HCT116 (cell line): ENCODE measurements around the gene CSAD. TPM values are rescaled to one million over a fixed set of nuclear protein-coding genes. Genes with fewer than 3 reads are reported as not detected.

Experiments used
- ATAC-seq: fragments of 200-7000 bp; cut with Tn5 transposase; 2 replicates; pipeline ENCODE4 v1.9.1; 2020; ENCODE audit warnings: mild to moderate bottlenecking, moderate library complexity
- BruUV-seq: library from RNA; stranded (reverse); fragments of 400-500 nt; replicated peaks from 2 replicates; lab custom pipeline; 2021; lab: Mats Ljungman, UMichigan
- CTCF ChIA-PET: fragments of 300-600 bp; sonication (Branson Sonifier 250); formaldehyde crosslinking; loops from one replicate; lab custom pipeline; 2021; ENCODE audit warnings: antibody characterized with exemption; lab: Charles Lee
- POLR2A ChIA-PET: fragments of 300-600, 350-600 bp; sonication (Branson Sonifier 250); formaldehyde crosslinking; loops from one replicate; lab custom pipeline; 2021; ENCODE audit warnings: antibody characterized with exemption; lab: Charles Lee
- RAD21 ChIA-PET, 2 experiments: fragments of 300-600 bp; sonication (Branson Sonifier 250); formaldehyde crosslinking; loops; one replicate each; lab custom pipeline; 2023; ENCODE audit warnings: low total read pairs in 2 of 2; ENCODE audit not compliant: uncharacterized antibody in 2 of 2, unreplicated experiment in 2 of 2, low non-redundant PET in 1 of 2; lab: Charles Lee
- DNase-seq: peaks from one replicate; pipeline ENCODE4 v3.0.0-alpha.2; 2010; ENCODE audit warnings: low read depth, low spot score
- H2AFZ ChIP-seq: fragments of 200-600 bp; shearing (Covaris generic), sonication (generic); 2 replicates; pipeline ENCODE4 v1.6.1; 2017; ENCODE audit warnings: low read depth, mixed run types, mixed read lengths, antibody characterized with exemption, low read length; ENCODE audit not compliant: poor library complexity, severe bottlenecking
- H3K27ac ChIP-seq: 2 replicates; pipeline ENCODE4 v1.5.1; 2012; ENCODE audit warnings: low read depth, low read length
- H3K27me3 ChIP-seq: fragments of 200-600 bp; sonication (generic); 2 replicates; pipeline ENCODE4 v1.6.1; 2016; ENCODE audit warnings: mixed run types, low read length, mixed read lengths; ENCODE audit not compliant: insufficient read depth
- H3K36me3 ChIP-seq, 2 experiments: fragments of 200-500 bp in 1 of 2; fragments of 200-600 bp in 1 of 2; sonication (Bioruptor generic) in 1 of 2; sonication (generic) in 1 of 2; 2 replicates each; pipeline versions ENCODE4 v1.5.1 to v1.6.1; 2014 to 2016; ENCODE audit warnings: low read length in 2 of 2, inconsistent platforms in 1 of 2, mixed read lengths in 1 of 2, mixed run types in 1 of 2; ENCODE audit not compliant: insufficient read depth in 2 of 2, control insufficient read depth in 1 of 2
- H3K4me1 ChIP-seq, 2 experiments: fragments of 200-600 bp in 1 of 2; sonication (generic) in 1 of 2; 2 replicates each; pipeline versions ENCODE4 v1.5.1 to v1.6.1; 2012 to 2017; ENCODE audit warnings: low read length in 2 of 2, inconsistent platforms in 1 of 2, mild to moderate bottlenecking in 1 of 2, mixed read lengths in 1 of 2, mixed run types in 1 of 2, moderate library complexity in 1 of 2; ENCODE audit not compliant: insufficient read depth in 2 of 2, control insufficient read depth in 1 of 2
- H3K4me2 ChIP-seq: fragments of 200-600 bp; sonication (generic); 2 replicates; pipeline ENCODE4 v1.6.1; 2017; ENCODE audit warnings: mixed run types, low read length, mixed read lengths
- H3K4me3 ChIP-seq, 2 experiments: fragments of 200-600 bp in 1 of 2; sonication (generic) in 1 of 2; replicated peaks in 1 of 2; 2 replicates each; pipeline ENCODE4 v1.5.1; 2011 to 2016; ENCODE audit warnings: low read length in 2 of 2, control low read depth in 1 of 2, low read depth in 1 of 2, mild to moderate bottlenecking in 1 of 2, mixed read lengths in 1 of 2, mixed run types in 1 of 2
- H3K79me2 ChIP-seq: fragments of 200-600 bp; sonication (generic); 2 replicates; pipeline ENCODE4 v1.6.1; 2017; ENCODE audit warnings: mild to moderate bottlenecking, mixed run types, low read length, moderate library complexity, mixed read lengths; ENCODE audit not compliant: insufficient read depth
- H3K9ac ChIP-seq: fragments of 200-600 bp; sonication (generic); 2 replicates; pipeline ENCODE4 v1.6.1; 2016; ENCODE audit warnings: low read length, mixed read lengths
- H3K9me2 ChIP-seq: fragments of 200-600 bp; sonication (generic), shearing (Covaris generic); 2 replicates; pipeline ENCODE4 v1.6.1; 2017; ENCODE audit warnings: mixed run types, mild to moderate bottlenecking, moderate library complexity; ENCODE audit not compliant: insufficient read depth
- H3K9me3 ChIP-seq, 2 experiments: fragments of 200-500 bp in 1 of 2; fragments of 200-600 bp in 1 of 2; sonication (Bioruptor generic) in 1 of 2; sonication (generic) in 1 of 2; 2 replicates each; pipeline ENCODE4 v1.6.1; 2014 to 2017; ENCODE audit warnings: low read length in 2 of 2, mixed read lengths in 2 of 2, inconsistent platforms in 1 of 2, low read depth in 1 of 2, mild to moderate bottlenecking in 1 of 2, mixed run types in 1 of 2, moderate library complexity in 1 of 2; ENCODE audit not compliant: control insufficient read depth in 1 of 2, insufficient read depth in 1 of 2
- H4K20me1 ChIP-seq: fragments of 200-600 bp; sonication (generic), shearing (Covaris generic); 2 replicates; pipeline ENCODE4 v1.6.1; 2017; ENCODE audit warnings: mixed run types, mild to moderate bottlenecking, moderate library complexity; ENCODE audit not compliant: insufficient read depth
- CBX3 ChIP-seq: IDR thresholded peaks from 2 replicates; pipeline ENCODE4 v1.6.1; 2012; ENCODE audit warnings: low read depth
- CEBPB ChIP-seq: IDR thresholded peaks from 2 replicates; pipeline ENCODE4 v1.6.1; 2012; ENCODE audit warnings: low read depth
- EGR1 ChIP-seq: IDR thresholded peaks from 2 replicates; pipeline ENCODE4 v1.6.1; 2012; ENCODE audit warnings: low read depth
- EZH2 ChIP-seq: fragments of 200-600 bp; sonication (generic); IDR thresholded peaks from 2 replicates; pipeline ENCODE4 v1.6.1; 2017; ENCODE audit warnings: antibody characterized with exemption, mixed run types
- FOSL1 ChIP-seq: IDR thresholded peaks from 2 replicates; pipeline ENCODE4 v1.6.1; 2012; ENCODE audit warnings: low read depth
- JUND ChIP-seq: IDR thresholded peaks from 2 replicates; pipeline ENCODE4 v1.6.1; 2012
- POLR2A ChIP-seq: IDR thresholded peaks from 2 replicates; pipeline ENCODE4 v1.7.0; 2011; ENCODE audit warnings: borderline replicate concordance; ENCODE audit not compliant: insufficient read depth, insufficient read length; ENCODE audit errors: extremely low read depth
- RAD21 ChIP-seq: IDR thresholded peaks from 2 replicates; pipeline ENCODE4 v1.6.1; 2012; ENCODE audit warnings: low read depth, mild to moderate bottlenecking
- intact Hi-C: fragments of 100-400 bp; cut with micrococcal nuclease; formaldehyde crosslinking; loops from 2 replicates; pipeline ENCODE4 v1.10.0; 2022
- total RNA-seq: library from RNA; stranded (reverse); gene quantifications from one replicate; pipeline ENCODE4 v1.2.1, GENCODE V29; 2021; ENCODE audit not compliant: unreplicated experiment
- TF ChIP-seq, protein P1 (sequence below), 3 experiments: fragments of 200-600 bp in 1 of 3; sonication (generic) in 1 of 3; IDR thresholded peaks in 2 of 3; conservative IDR thresholded peaks in 1 of 3; 2 replicates each; pipeline ENCODE4 v1.5.1; 2012 to 2017; ENCODE audit warnings: low read depth in 2 of 3, low read length in 2 of 3, antibody characterized with exemption in 1 of 3, borderline replicate concordance in 1 of 3, control low read depth in 1 of 3, mild to moderate bottlenecking in 1 of 3, mixed read lengths in 1 of 3, mixed run types in 1 of 3, moderate library complexity in 1 of 3; ENCODE audit not compliant: insufficient read depth in 1 of 3
- TF ChIP-seq, protein P2 (sequence below): IDR thresholded peaks from 2 replicates; pipeline ENCODE4 v1.6.1; 2012

Gene CSAD
- total RNA-seq, 1 experiment from 2014 or later = 20.3 TPM

DNA sequence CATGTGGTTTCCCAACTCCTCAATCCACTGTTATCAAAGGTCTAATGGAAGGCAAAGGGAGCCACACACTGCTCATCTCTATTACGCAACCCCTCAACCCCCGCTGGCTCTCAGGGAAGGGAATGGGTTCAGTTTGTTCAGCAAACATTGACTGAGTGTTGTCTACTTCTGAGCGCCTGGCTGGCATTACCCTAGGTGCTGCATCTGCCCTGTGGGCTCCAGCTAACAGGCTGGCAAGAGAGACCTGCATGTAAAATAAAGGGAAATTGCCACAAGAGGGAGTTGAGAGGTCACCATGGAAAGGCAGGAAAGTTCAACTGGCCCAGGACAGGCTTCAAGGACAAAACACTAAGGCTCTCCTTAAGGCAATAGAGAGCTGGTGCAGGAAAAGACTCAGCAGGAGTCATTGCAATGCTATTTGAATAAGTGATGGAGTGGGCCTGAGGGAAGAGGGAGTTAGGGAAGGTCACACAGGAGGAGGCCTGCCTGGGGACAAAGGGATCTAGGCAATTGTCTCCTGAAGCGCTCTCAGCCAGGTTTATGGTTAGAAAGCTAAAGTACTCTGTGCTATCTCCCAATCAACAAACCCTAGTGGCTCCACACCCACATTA lies 5.7 kb downstream of the CSAD start:
- DNase-seq = no peak
- BruUV-seq = no TSS peak
- no peaks in the 10 kb centered on the region for H3K36me3 ChIP-seq
- ChIA-PET CTCF (interaction anchor here (1.1 to 1.8 kb wide), 3 partner anchors 10 to 109 kb away, joined by 3 to 5 read pairs (median 5); no protein-coding TSS in a partner anchor), RAD21 (interaction anchor here in 1 of 2 experiments (1.1 kb wide), 1 partner anchor 23 kb away, joined by 3 read pairs; no protein-coding TSS in a partner anchor), POLR2A (no interaction called here)
- H3K9me3 ChIP-seq = no peaks in the 10 kb centered on the region
- TF ChIP-seq, protein P1, sequence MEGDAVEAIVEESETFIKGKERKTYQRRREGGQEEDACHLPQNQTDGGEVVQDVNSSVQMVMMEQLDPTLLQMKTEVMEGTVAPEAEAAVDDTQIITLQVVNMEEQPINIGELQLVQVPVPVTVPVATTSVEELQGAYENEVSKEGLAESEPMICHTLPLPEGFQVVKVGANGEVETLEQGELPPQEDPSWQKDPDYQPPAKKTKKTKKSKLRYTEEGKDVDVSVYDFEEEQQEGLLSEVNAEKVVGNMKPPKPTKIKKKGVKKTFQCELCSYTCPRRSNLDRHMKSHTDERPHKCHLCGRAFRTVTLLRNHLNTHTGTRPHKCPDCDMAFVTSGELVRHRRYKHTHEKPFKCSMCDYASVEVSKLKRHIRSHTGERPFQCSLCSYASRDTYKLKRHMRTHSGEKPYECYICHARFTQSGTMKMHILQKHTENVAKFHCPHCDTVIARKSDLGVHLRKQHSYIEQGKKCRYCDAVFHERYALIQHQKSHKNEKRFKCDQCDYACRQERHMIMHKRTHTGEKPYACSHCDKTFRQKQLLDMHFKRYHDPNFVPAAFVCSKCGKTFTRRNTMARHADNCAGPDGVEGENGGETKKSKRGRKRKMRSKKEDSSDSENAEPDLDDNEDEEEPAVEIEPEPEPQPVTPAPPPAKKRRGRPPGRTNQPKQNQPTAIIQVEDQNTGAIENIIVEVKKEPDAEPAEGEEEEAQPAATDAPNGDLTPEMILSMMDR (IDR thresholded peaks at IDR 0.05 in 2 of 3, conservative IDR thresholded peaks at IDR 0.05 in 1 of 3; ENCODE audit: borderline replicate concordance in 1 of 3, insufficient read depth in 1 of 3, low read depth in 2 of 3, low read length in 2 of 3) = peak; percentile 29 to 51 (median 41); a peak in 5 of 6 replicates
- TF ChIP-seq, protein P2, sequence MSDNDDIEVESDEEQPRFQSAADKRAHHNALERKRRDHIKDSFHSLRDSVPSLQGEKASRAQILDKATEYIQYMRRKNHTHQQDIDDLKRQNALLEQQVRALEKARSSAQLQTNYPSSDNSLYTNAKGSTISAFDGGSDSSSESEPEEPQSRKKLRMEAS = no peak
- TF ChIP-seq EZH2 = no peak
- peak; percentile 38; the same call in 1 of the 2 replicates for TF ChIP-seq CEBPB
- TF ChIP-seq FOSL1 = no peak
- no peak for TF ChIP-seq EGR1
- TF ChIP-seq POLR2A = no peak
- peak; percentile 52 for TF ChIP-seq RAD21
- TF ChIP-seq CBX3 = no peak
- TF ChIP-seq JUND = no peak
- ATAC-seq = peak; percentile 74
- H3K9ac ChIP-seq = no peak overlapping the region
- no peak overlapping the region for H3K27ac ChIP-seq
- H2AFZ ChIP-seq = no peak overlapping the region
- H3K27me3 ChIP-seq = no peaks in the 10 kb centered on the region
- H3K79me2 ChIP-seq = no peaks in the 10 kb centered on the region; the same call in 1 of the 2 replicates
- H3K9me2 ChIP-seq = no peaks in the 10 kb centered on the region
- H4K20me1 ChIP-seq = no peaks in the 10 kb centered on the region
- peaks cover 28 to 58% of the 10 kb centered on the region in 2 experiments; a peak in 3 of 4 replicates for H3K4me1 ChIP-seq
- H3K4me3 ChIP-seq = no peak overlapping the region
- 0 out of 2 replicates have a peak overlapping the region, but pooled peaks have one; percentile 8 for H3K4me2 ChIP-seq
- intact Hi-C loops = no loop called here
